Right lobe of liver (tissue), 6 donors: Measurements from ENCODE around the gene KIAA1671. TPM values are rescaled to one million over a fixed set of nuclear protein-coding genes. Genes with fewer than 3 reads are reported as not detected.
A peak's percentile ranks its signal among the peaks of the same experiment; 100 is the strongest.

Experiments
- ATAC-seq, 4 donors: fragments of 200-7000 bp; cut with Tn5 transposase; one replicate each; pipeline ENCODE4 v1.9.1; 2020; ENCODE audit warnings: mild to moderate bottlenecking in 4 of 4, moderate library complexity in 4 of 4
- DNase-seq, 3 donors: peaks; one replicate each; pipeline ENCODE4 v3.0.0-alpha.2; 2020
- H3K27ac ChIP-seq, 3 donors: fragments of 200-600 bp; one replicate each; pipeline ENCODE4 v1.8.0; 2022
- H3K27me3 ChIP-seq, 2 donors: fragments of 200-600 bp; one replicate each; pipeline ENCODE4 v1.8.0; 2022
- H3K36me3 ChIP-seq, 4 donors: fragments of 200-600 bp; sonication (generic) in 1 of 4; one replicate each; pipeline versions ENCODE4 v1.5.1 to v1.8.0; 2017 to 2022; ENCODE audit warnings: control low read depth in 1 of 4
- H3K4me1 ChIP-seq, 4 donors: fragments of 200-600 bp; sonication (generic) in 1 of 4; one replicate each; pipeline versions ENCODE4 v1.5.1 to v1.8.0; 2017 to 2022; ENCODE audit warnings: control low read depth in 1 of 4
- H3K4me3 ChIP-seq, 3 donors: fragments of 200-600 bp; one replicate each; pipeline ENCODE4 v1.8.0; 2022
- H3K9me3 ChIP-seq, 4 donors: fragments of 200-600 bp; sonication (generic) in 1 of 4; one replicate each; pipeline versions ENCODE4 v1.5.1 to v1.8.0; 2017 to 2022; ENCODE audit warnings: control low read depth in 1 of 4
- CTCF ChIP-seq, 4 donors: fragments of 200-600 bp in 3 of 4; fragments of 450-650 bp in 1 of 4; IDR thresholded peaks; one replicate each; pipeline versions ENCODE4 v1.5.1 to v1.8.0; 2016 to 2022; ENCODE audit warnings: antibody characterized with exemption in 4 of 4, mild to moderate bottlenecking in 2 of 4
- POLR2A ChIP-seq: fragments of 450-650 bp; IDR thresholded peaks from one replicate; pipeline ENCODE4 v1.6.1; 2017; ENCODE audit warnings: antibody characterized with exemption, mild to moderate bottlenecking
- WGBS: methylation state at CpG from one replicate; pipeline ENCODE4 v1.1.6; 2018; ENCODE audit warnings: low coverage, low lambda C conversion rate; ENCODE audit not compliant: insufficient coverage; ENCODE audit errors: missing lambda C conversion rate; 5-methylcytosine and 5-hydroxymethylcytosine counted together
- intact Hi-C, 2 donors: fragments of 100-400 bp; cut with DNase I; formaldehyde crosslinking; loops; one replicate each; pipeline versions ENCODE4 v1.11.2 to v1.14.1; 2022
- total RNA-seq, 6 experiments: library from RNA; depleted of rRNA in 2 of 6; stranded (reverse); fragments of >200 nt in 2 of 6; fragmentation: NEBNext Ultra II Directional in 3 of 6; extraction: Animal tissue kit (Norgen Biotek cat#: 25700) in 3 of 6; gene quantifications; one replicate each; pipeline versions ENCODE4 v1.1.0 to v1.2.4, GENCODE V29; 2016 to 2023
- donor health status: DM: no; HTN: yes; CAD: no.
- donor health status: DM: no; HTN: no; CAD: no.
- donor health status: DM: no; HTN: no; CAD: no.
- donor health status: DM: no; HTN: yes; CAD: no.
- donor health status: DM: no; HTN: yes; CAD: no.

Gene KIAA1671
- total RNA-seq, 6 experiments from 2014 or later: 31.1 to 56.6 (median 39.2) TPM

DNA sequence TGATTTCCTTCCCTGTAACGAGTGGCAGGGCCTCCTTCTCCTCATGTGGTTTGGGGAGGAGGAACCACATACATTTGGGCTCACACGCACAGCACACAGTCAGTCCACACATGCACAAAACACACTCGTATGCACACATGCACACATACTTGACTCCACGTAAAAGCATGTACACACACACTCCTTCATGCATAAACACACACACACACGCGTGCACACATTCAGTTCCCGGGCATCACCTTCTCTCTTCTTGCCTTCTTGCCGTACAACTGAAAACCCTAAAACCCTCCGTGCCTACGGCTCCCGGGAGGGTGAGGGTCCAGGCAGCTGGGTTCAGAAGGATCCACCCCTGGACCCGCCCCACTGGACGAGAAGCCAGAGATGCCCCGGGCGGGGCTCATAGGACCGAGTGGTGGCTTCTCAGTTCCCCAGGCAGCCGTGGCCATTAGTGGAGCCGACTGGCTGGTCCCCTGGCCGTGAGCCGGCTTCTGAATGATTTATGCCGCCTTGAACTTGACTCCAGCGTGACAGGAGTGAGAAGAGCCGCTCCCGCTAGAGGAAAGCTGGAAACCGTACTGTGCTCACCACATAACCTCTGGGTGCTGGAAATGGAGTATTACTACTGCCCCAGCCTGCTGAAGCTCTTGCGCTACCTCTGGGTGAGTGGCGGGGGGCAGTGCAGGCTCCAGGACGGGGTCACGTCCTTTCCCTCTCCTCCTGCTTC lies 117.4 kb downstream of the KIAA1671 start:
- H3K27ac ChIP-seq: no peak overlapping the region
- TF ChIP-seq CTCF (IDR thresholded peaks at IDR 0.05) (no peak), POLR2A (no peak)
- no peak for DNase-seq

GRCh38 chr22:25070956-25071355 lies 118.4 kb downstream of the KIAA1671 start:
- ATAC-seq (no peak), DNase-seq (no peak)
- Histone ChIP-seq H3K9me3 (no peaks in the 10 kb centered on the region), H3K4me3 (no peak overlapping the region), H3K4me1 (no peaks in the 10 kb centered on the region), H3K36me3 (no peaks in the 10 kb centered on the region), H3K27me3 (no peaks in the 10 kb centered on the region), H3K27ac (no peak overlapping the region)
- TF ChIP-seq POLR2A: no peak
- intact Hi-C loops: loop anchor here in 1 of 2 donors (10.0 kb wide), 1 partner anchor 104 kb away; no protein-coding TSS in a partner anchor
- WGBS: 59% methylated on average over 3 of the region's 3 CpGs

More for the DNA sequence above, 117.4 kb downstream of the KIAA1671 start:
- Histone ChIP-seq H3K4me1 (no peaks in the 10 kb centered on the region), H3K36me3 (no peaks in the 10 kb centered on the region), H3K4me3 (peak overlapping the region in 1 of 3 donors; percentile 14), H3K27me3 (no peaks in the 10 kb centered on the region), H3K9me3 (no peaks in the 10 kb centered on the region)
- 54% methylated on average over 21 of the region's 29 CpGs for WGBS
- intact Hi-C loops: loop anchor here in 1 of 2 donors (10.0 kb wide), 1 partner anchor 105 kb away; no protein-coding TSS in a partner anchor
- ATAC-seq: peak; percentile 27 to 45 (median 39)

- Histone ChIP-seq H3K4me1 (no peaks in the 10 kb centered on the region), H3K9me3 (no peaks in the 10 kb centered on the region), H3K27ac (no peak overlapping the region), H3K36me3 (no peaks in the 10 kb centered on the region), H3K27me3 (no peaks in the 10 kb centered on the region), H3K4me3 (no peak overlapping the region)
- 79% methylated on average over 3 of the region's 6 CpGs for WGBS
- intact Hi-C loops: loop anchor here in 1 of 2 donors (10.0 kb wide), 1 partner anchor 103 kb away; no protein-coding TSS in a partner anchor
- ATAC-seq (no peak), DNase-seq (no peak)
- no peak for TF ChIP-seq POLR2A
- no peak for TF ChIP-seq CTCF (IDR thresholded peaks at IDR 0.05)
These were observed 119.2 kb downstream of the KIAA1671 start for GRCh38 chr22:25071720-25072119.

DNA sequence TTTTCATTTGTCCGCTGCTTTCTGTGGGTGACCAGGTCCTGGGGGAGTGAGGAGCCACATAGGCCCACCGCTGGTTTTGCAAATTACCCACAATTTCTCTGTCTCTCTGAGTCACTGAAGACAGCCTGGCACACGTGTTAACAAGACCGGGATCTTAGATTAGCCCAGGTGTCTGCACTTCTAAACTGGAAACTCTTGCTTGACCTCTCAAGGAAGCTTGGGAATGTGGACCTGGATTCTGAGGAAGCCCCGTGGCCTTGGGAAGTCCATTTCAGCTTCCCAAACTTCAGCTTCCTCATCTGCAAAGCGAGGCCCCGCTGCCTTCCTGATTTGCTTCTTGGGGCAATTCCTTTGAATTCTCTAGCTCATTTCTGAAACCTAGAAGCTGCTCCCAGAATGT lies 119.9 kb downstream of the KIAA1671 start:
- H3K4me1 ChIP-seq: no peaks in the 10 kb centered on the region
- TF ChIP-seq POLR2A: no peak
- intact Hi-C loops: loop anchor here in 1 of 2 donors (10.0 kb wide), 1 partner anchor 102 kb away; no protein-coding TSS in a partner anchor
- ATAC-seq (no peak), DNase-seq (no peak)
- H3K27ac ChIP-seq: no peak overlapping the region
- 86% methylated on average over 1 of the region's 7 CpGs for WGBS
- no peak overlapping the region for H3K4me3 ChIP-seq
- no peaks in the 10 kb centered on the region for H3K9me3 ChIP-seq
- no peaks in the 10 kb centered on the region for H3K27me3 ChIP-seq
- H3K36me3 ChIP-seq: no peaks in the 10 kb centered on the region

GRCh38 chr22:25076336-25076735 lies 123.8 kb downstream of the KIAA1671 start:
- peak in 1 of 4 donors; percentile 28 for ATAC-seq
- intact Hi-C loops: loop anchor here in 1 of 2 donors (10.0 kb wide), 1 partner anchor 98 kb away; no protein-coding TSS in a partner anchor
- WGBS: 68% methylated on average over 3 of the region's 4 CpGs

More at GRCh38 chr22:25076336-25076735, 123.8 kb downstream of the KIAA1671 start:
- Histone ChIP-seq H3K36me3 (no peaks in the 10 kb centered on the region), H3K27me3 (no peaks in the 10 kb centered on the region), H3K27ac (no peak overlapping the region), H3K4me3 (no peak overlapping the region), H3K9me3 (no peaks in the 10 kb centered on the region), H3K4me1 (no peaks in the 10 kb centered on the region)
- DNase-seq: no peak
- no peak for TF ChIP-seq POLR2A
- TF ChIP-seq CTCF (IDR thresholded peaks at IDR 0.05): no peak
